K562 (cell line): Measurements from ENCODE around the gene OPRM1. TPM values are rescaled to one million over a fixed set of nuclear protein-coding genes. Genes with fewer than 3 reads are reported as not detected.

ENCODE experiments used
- ATAC-seq: fragments of 200-7000 bp; cut with Tn5 transposase; 3 replicates; pipeline ENCODE4 v1.9.1; 2020; ENCODE audit warnings: moderate library complexity
- BruUV-seq: library from RNA; stranded (reverse); fragments of 400-500 nt; replicated peaks from 2 replicates; lab custom pipeline; 2021; lab: Mats Ljungman, UMichigan
- CTCF ChIA-PET: fragments of 300-600 bp; formaldehyde crosslinking; extraction: SDS; loops from one replicate; lab custom pipeline; 2021; ENCODE audit warnings: low intra/inter-chr PET ratio; lab: Yijun Ruan, JAX
- POLR2A ChIA-PET: fragments of 300-600, 350-650 bp; sonication (Branson Sonifier 250); formaldehyde crosslinking; extraction: SDS; loops from one replicate; lab custom pipeline; 2021; ENCODE audit warnings: antibody characterized with exemption, inconsistent platforms; lab: Yijun Ruan, JAX
- DNase-seq, 4 experiments: peaks; one replicate each; pipeline versions ENCODE4 v3.0.0 to v3.0.0-alpha.2; 2011 to 2018; ENCODE audit warnings: low spot score in 3 of 4, mixed read lengths in 3 of 4; ENCODE audit errors: extremely low read depth in 1 of 4
- FAIRE-seq: peaks from 2 replicates; lab custom pipeline; 2011; peaks lifted over from hg19 to GRCh38; lab: Jason Lieb, UNC
- H2AFZ ChIP-seq: 2 replicates; pipeline ENCODE4 v1.6.0; 2011; ENCODE audit warnings: low read depth, low read length, control low read depth, inconsistent platforms
- H3K27ac ChIP-seq: fragments of 200-600 bp; 3 replicates; pipeline ENCODE4 v1.8.0; 2011; ENCODE audit warnings: low read depth, mild to moderate bottlenecking, control low read depth, inconsistent platforms, low read length, moderate library complexity, mixed read lengths; ENCODE audit errors: extremely low read depth
- H3K27me3 ChIP-seq, 2 experiments: fragments of 300-600 bp in 1 of 2; 2 replicates in 1 of 2; 3 replicates in 1 of 2; pipeline versions ENCODE4 v1.6.0 to v1.8.0; 2011; ENCODE audit warnings: inconsistent platforms in 2 of 2, low read length in 2 of 2, mild to moderate bottlenecking in 1 of 2, mixed read lengths in 1 of 2, moderate library complexity in 1 of 2; ENCODE audit not compliant: control insufficient read depth in 2 of 2, insufficient read depth in 2 of 2
- H3K36me3 ChIP-seq: fragments of 300-600 bp; 3 replicates; pipeline ENCODE4 v1.8.0; 2011; ENCODE audit warnings: mild to moderate bottlenecking, low read length, inconsistent platforms; ENCODE audit not compliant: control insufficient read depth, insufficient read depth
- H3K4me1 ChIP-seq, 2 experiments: fragments of 200-600 bp in 1 of 2; replicated peaks in 1 of 2; 2 replicates in 1 of 2; 3 replicates in 1 of 2; pipeline versions ENCODE4 v1.5.1 to v1.8.0; 2011; ENCODE audit warnings: inconsistent platforms in 2 of 2, low read length in 2 of 2, mild to moderate bottlenecking in 1 of 2, mixed read lengths in 1 of 2, moderate library complexity in 1 of 2; ENCODE audit not compliant: control insufficient read depth in 2 of 2, insufficient read depth in 2 of 2
- H3K4me2 ChIP-seq: 2 replicates; pipeline ENCODE4 v1.6.1; 2011; ENCODE audit warnings: low read length, control low read depth, inconsistent platforms, mixed read lengths; ENCODE audit not compliant: insufficient read depth
- H3K4me3 ChIP-seq: fragments of 200-600 bp; sonication (generic), shearing (Covaris generic); 2 replicates; pipeline ENCODE4 v1.5.1; 2016; ENCODE audit warnings: control low read depth, inconsistent platforms
- H3K79me2 ChIP-seq: fragments of 200-600 bp; 3 replicates; pipeline ENCODE4 v1.8.0; 2011; ENCODE audit warnings: low read length, inconsistent platforms; ENCODE audit not compliant: control insufficient read depth, insufficient read depth
- H3K9ac ChIP-seq, 2 experiments: 2 replicates each; pipeline versions ENCODE4 v1.6.0 to v1.6.1; 2011; ENCODE audit warnings: low read depth in 2 of 2, low read length in 2 of 2, control low read depth in 1 of 2, inconsistent platforms in 1 of 2, mild to moderate bottlenecking in 1 of 2, mixed read lengths in 1 of 2; ENCODE audit not compliant: insufficient read depth in 1 of 2
- H3K9me1 ChIP-seq: one replicate; pipeline ENCODE4 v1.6.0; 2011; ENCODE audit warnings: inconsistent platforms, mild to moderate bottlenecking, low read length, moderate library complexity; ENCODE audit not compliant: control insufficient read depth, insufficient read depth
- H3K9me3 ChIP-seq: replicated peaks from 2 replicates; pipeline ENCODE4 v1.5.1; 2011; ENCODE audit warnings: low read depth, low read length, inconsistent platforms; ENCODE audit not compliant: control insufficient read depth, insufficient read depth
- H4K20me1 ChIP-seq: replicated peaks from 2 replicates; pipeline ENCODE4 v1.6.1; 2011; ENCODE audit warnings: low read length, inconsistent platforms, mixed read lengths; ENCODE audit not compliant: control insufficient read depth, insufficient read depth
- EP300 ChIP-seq: IDR thresholded peaks from 2 replicates; pipeline ENCODE4 v1.6.1; 2012; ENCODE audit warnings: low read length, improper control_type of control experiment
- NELFE ChIP-seq: IDR thresholded peaks from 2 replicates; pipeline ENCODE4 v1.6.1; 2011; ENCODE audit warnings: mild to moderate bottlenecking; ENCODE audit not compliant: insufficient read depth, insufficient read length
- POLR2AphosphoS2 ChIP-seq: IDR thresholded peaks from 2 replicates; pipeline ENCODE4 v1.6.1; 2012; ENCODE audit warnings: low read length, improper control_type of control experiment
- ZNF253 ChIP-seq: fragments of 250-450 bp; sonication (Bioruptor Pico); conservative IDR thresholded peaks from 2 replicates; pipeline ENCODE4 v1.6.1; 2021; ENCODE audit warnings: mild to moderate bottlenecking
- ZNF695 ChIP-seq: fragments of 450-650 bp; formaldehyde crosslinking; IDR thresholded peaks from 2 replicates; pipeline ENCODE4 v1.4.0; 2020; ENCODE audit warnings: mild to moderate bottlenecking, moderate library complexity
- WGBS: fragments of 100-300 bp; shearing (Covaris generic); methylation state at CpG from one replicate; pipeline ENCODE4 v1.1.6; 2016; ENCODE audit warnings: low coverage, mixed read lengths; ENCODE audit not compliant: insufficient coverage; ENCODE audit errors: missing lambda C conversion rate; 5-methylcytosine and 5-hydroxymethylcytosine counted together
- in situ Hi-C: fragments of 300-500 bp; cut with MboI; formaldehyde crosslinking; loops from 4 replicates; pipeline ENCODE4 v1.15.0; 2018; ENCODE audit warnings: inconsistent platforms, mixed read lengths
- intact Hi-C: fragments of 100-400 bp; cut with micrococcal nuclease; formaldehyde crosslinking; loops from 2 replicates; pipeline ENCODE4 v1.14.2; 2022
- polyA plus RNA-seq, 8 experiments: library from polyadenylated mRNA; depleted of rRNA in 4 of 8; stranded (reverse) in 5 of 8; unstranded in 3 of 8; fragments of >200 nt; fragmentation: Nextera tagmentation in 2 of 8; fragmentation: Illumina TruSeq in 1 of 8; extraction: Ambion mirVana in 2 of 8; extraction: Trizol in 1 of 8; gene quantifications; 2 replicates each; pipeline versions ENCODE4 v1.2.1 to v1.2.3, GENCODE V29; 2011 to 2014; ENCODE audit warnings: inconsistent platforms in 1 of 8, missing spikeins in 1 of 8
- total RNA-seq, 7 experiments: library from RNA; depleted of rRNA in 6 of 7; stranded (reverse); fragments of >200 nt in 6 of 7; fragmentation: Illumina TruSeq in 2 of 7; extraction: Trizol in 2 of 7; gene quantifications; 2 replicates each; pipeline versions ENCODE4 v1.2.1 to v1.2.3, GENCODE V29; 2011 to 2021; ENCODE audit warnings: low replicate concordance in 1 of 7
- TF ChIP-seq, protein P1 (sequence below): fragments of 250-450 bp; sonication (Bioruptor Pico); IDR thresholded peaks from 2 replicates; pipeline ENCODE4 v1.9.0; 2021; ENCODE audit warnings: mild to moderate bottlenecking

OPRM1 gene
- total and polyA plus RNA-seq, 9 of the 15 experiments (the other 6 are each of a cell fraction or from before 2014, with no cell fraction given) = not detected

DNA sequence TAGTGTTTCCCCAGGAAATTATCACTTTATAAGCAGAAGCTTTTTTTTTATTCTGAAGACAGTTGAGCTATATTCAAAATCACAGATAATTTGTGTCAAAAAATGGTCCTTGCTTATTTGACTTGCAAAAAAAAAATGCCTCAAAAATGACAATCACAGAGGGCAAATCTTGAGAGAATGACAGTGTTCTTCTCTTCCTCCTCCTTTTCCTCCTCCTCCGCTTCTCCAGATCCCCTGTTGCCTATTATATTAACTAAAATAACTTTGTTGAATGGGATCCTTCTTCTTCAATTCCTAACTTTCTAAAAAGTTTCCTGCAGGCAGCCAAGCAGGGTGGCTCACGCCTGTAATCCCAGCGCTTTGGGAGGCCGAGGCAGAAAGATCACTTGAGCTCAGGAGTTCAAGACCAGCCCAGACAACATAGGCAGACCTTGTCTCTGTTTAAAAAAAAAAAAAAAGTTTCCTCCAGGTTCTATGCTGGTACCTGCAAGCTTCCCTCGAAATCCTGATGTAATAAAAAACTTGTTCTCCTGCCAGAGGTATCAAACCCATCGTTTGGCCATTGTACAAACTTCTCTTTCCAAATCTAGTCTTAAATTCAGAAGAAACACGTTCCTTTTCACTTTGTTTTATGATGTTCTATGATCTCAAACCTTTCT lies 189.0 kb downstream of the OPRM1 start:
- TF ChIP-seq ZNF695 (CRISPR knock-in tag) = no peak
- TF ChIP-seq, protein P1, sequence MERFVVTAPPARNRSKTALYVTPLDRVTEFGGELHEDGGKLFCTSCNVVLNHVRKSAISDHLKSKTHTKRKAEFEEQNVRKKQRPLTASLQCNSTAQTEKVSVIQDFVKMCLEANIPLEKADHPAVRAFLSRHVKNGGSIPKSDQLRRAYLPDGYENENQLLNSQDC (CRISPR knock-in tag) = no peak
- Histone ChIP-seq H3K79me2 (no peaks in the 10 kb centered on the region), H3K9me1 (no peaks in the 10 kb centered on the region), H3K4me1 (no peaks in the 10 kb centered on the region), H3K27ac (no peak overlapping the region), H3K9ac (no peak overlapping the region), H3K4me3 (no peak overlapping the region), H2AFZ (no peak overlapping the region), H4K20me1 (no peaks in the 10 kb centered on the region), H3K36me3 (no peaks in the 10 kb centered on the region), H3K27me3 (no peaks in the 10 kb centered on the region), H3K4me2 (no peak overlapping the region), H3K9me3 (no peaks in the 10 kb centered on the region)
- ChIA-PET POLR2A (no interaction called here), CTCF (no interaction called here)
- WGBS = 1% methylated on average over 7 of the region's 7 CpGs
- DNase-seq (no peak), FAIRE-seq (no peak), ATAC-seq (no peak)
- no TSS peak for BruUV-seq
- intact Hi-C loops = no loop called here
- in situ Hi-C loops = no loop called here

DNA sequence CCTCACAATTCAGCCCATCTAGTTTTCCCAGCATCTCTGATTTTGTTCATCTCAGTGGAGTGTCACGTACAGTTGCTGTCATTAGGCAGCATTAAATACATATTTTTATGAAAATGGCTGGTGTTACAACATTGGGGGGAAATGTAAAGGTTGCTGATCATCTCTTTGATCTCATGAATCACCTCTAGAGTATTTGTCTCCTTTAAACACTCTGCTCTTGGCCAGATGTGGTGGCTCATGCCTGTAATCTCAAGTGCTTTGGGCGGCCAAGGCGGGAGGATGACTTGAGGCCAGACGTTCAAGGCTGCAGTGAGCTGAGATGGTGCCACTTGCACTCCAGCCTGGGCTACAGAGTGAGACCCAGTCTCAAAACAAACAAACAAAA lies 189.5 kb downstream of the OPRM1 start:
- FAIRE-seq (peak; percentile 11), ATAC-seq (no peak), DNase-seq (no peak)
- ChIA-PET CTCF (no interaction called here), POLR2A (no interaction called here)
- Histone ChIP-seq H3K79me2 (no peaks in the 10 kb centered on the region), H3K4me3 (no peak overlapping the region), H3K9me1 (no peaks in the 10 kb centered on the region), H3K4me2 (no peak overlapping the region), H3K4me1 (no peaks in the 10 kb centered on the region), H3K9me3 (no peaks in the 10 kb centered on the region), H3K36me3 (no peaks in the 10 kb centered on the region), H3K9ac (no peak overlapping the region), H3K27ac (no peak overlapping the region), H3K27me3 (peaks cover 0 to 1% of the 10 kb centered on the region in 2 experiments; a peak in 1 of 5 replicates), H4K20me1 (no peaks in the 10 kb centered on the region), H2AFZ (no peak overlapping the region)
- TF ChIP-seq EP300 (no peak), NELFE (no peak), POLR2AphosphoS2 (no peak), ZNF253 (CRISPR knock-in tag) (no peak)
- intact Hi-C loops = no loop called here
- BruUV-seq = no TSS peak
- 0% methylated on average over 4 of the region's 4 CpGs for WGBS
- in situ Hi-C loops = no loop called here
